ENCODE data around the gene CNIH3. TPM values are rescaled to one million over a fixed set of nuclear protein-coding genes. Genes with fewer than 3 reads are reported as not detected.
"Not testable (repeated sequence)": the region's sequence is repeated elsewhere in the genome, so short reads cannot be mapped to it uniquely, and the experiment has no call there.

The CNIH3 gene
- 3.2 TPM for total RNA-seq

GRCh38 chr1:224615861-224616755 is at the start of gene CNIH3:
Gene CNIH3, plus strand, starts transcription at chr1:224616317. Its CDS starts 858 bp downstream, at chr1:224617175.
- DNase-seq: no peak

GRCh38 chr1:224566492-224566891 is 49.6 kb upstream of the CNIH3 start:
- DNase-seq: not testable (repeated sequence)

DNA sequence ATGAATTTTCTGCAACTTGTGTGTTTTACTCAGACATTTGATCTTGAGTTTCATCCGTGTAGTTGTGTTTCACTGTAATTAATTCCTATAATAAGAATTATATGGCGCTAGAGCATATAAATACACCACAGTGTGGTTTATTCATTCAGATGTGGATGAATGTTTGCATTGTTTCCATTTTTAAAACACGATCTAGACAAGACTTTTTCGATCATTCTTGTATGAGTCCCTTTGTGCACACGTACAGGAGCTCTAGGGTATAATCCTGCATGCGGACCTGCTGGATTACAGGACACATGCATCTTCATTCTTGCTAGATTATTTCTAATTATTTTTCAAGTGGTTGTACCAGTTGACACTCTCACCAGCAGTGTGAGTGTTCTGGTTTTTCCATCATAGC is 46.8 kb upstream of the CNIH3 start:
- DNase-seq: no peak

DNA sequence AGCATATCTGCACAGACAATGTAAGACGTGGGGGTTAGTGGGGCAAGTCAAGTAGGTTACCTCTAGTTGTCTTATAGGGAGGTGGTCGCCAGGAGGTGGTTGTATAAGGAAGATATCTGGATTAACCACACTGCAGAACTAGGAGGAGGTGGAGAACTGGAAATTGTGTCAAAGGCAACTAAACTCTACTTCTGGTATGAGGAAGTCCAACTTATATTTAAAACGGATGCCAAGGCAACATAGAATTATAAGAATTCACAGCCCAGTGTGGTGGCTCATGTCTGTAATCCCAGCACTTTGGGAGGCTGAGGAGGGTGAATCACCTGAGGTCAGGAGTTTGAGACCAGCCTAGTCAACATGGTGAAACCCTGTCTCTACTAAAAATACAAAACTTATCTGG is 44.1 kb upstream of the CNIH3 start:
- DNase-seq: not testable (repeated sequence)

DNA sequence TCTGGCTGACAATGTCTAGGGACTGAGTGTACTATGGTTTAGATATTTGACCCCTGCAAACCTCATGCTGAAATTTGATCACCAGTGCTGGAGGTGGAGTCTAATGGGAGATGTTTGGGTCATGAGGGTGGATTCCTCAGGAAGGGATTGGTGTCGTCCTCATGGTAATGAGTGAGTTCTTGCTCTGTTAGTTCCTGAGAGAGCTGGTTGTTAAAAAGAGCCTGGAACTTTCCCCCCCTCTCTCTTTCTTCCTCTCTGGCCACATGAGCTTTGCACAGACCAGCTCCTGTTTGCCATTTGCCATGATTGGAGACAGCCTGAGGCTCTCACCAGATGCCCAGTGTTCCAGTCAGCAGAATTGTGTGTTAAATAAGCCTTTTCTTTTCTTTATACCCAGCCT is 36.6 kb upstream of the CNIH3 start:
- DNase-seq: no peak

DNA sequence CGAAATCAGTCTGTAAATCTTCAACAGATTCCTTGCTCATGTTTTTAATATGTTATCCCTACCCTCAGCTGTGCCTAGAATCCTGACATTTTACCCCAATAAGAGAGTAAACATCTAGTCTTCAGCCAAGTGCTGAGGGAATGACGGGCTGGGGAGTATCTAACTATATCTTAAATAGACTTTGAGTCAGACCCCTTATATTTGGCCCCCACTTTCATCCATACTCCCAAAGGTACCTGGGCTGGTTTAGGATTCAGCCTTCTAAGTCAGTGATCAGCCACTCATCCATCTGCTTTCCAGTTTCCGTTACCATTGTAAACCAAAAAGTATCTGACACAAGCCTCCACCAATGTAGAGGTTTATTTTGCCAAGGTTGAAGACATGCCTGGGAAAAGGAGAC is 36.1 kb upstream of the CNIH3 start:
- no peak for DNase-seq

DNA sequence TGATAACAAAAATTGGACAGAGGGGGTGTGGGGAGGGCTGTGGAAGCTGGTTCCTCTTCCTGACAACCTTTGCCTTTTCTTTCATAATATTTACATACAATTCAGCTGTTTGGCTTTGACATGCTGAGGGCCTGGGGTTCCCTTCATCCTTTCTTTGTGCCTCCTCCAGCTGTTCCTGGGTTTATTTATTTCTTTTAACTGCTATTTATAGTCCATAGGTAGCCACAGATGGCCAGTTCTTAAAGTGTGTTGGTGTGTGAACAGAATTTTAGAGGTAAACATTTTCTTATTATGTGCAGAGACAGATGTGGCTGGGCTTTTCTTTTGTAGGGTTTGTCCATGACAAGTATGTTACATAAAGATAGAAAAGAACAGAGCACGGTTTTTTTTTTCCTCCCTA is 34.1 kb upstream of the CNIH3 start:
- DNase-seq: no peak

- no peak for DNase-seq
Measured at GRCh38 chr1:224583774-224584173, 32.3 kb upstream of the CNIH3 start.

DNA sequence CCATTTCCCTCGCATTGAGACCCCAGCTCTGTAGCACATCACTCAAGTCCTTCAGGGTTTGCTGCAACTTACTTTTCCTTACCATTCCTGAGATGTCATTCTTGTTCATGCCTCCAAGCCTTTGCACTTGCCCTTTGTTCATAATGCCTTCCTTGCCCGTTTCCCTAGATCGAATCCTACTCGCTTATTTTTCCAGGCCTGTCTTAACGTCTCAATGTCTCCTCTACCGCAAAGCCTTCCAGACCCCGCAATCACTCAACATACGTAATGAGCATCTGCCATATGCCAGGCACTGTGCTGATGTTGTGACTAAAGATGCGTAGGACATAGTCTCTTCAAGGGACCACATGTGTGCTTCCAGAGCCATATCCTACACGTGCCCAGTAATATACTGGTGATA is 31.1 kb upstream of the CNIH3 start:
- DNase-seq: no peak

DNA sequence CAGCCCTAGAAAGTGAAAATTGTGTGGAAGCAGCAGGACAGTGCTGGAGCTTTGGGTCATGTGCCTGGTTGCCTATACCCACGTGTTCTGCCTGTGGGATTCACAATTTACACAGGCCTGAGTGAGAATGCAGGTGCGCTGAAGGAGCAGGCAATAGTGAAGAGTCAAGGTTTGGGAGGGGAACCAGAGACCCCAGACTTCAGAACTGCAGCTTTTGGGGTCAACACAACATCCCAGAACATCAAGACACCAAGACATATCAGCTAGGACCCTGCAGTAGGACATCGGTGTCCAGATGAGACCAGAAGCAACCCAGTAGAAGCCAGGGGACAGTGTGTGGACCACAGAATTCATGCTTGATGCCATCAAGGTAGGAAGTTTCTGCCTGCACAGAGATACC is 29.1 kb upstream of the CNIH3 start:
- no peak for DNase-seq

- DNase-seq: no peak
Measured at GRCh38 chr1:224588515-224588914, 27.6 kb upstream of the CNIH3 start.

GRCh38 chr1:224589006-224589405 is 27.1 kb upstream of the CNIH3 start:
- DNase-seq: no peak

DNA sequence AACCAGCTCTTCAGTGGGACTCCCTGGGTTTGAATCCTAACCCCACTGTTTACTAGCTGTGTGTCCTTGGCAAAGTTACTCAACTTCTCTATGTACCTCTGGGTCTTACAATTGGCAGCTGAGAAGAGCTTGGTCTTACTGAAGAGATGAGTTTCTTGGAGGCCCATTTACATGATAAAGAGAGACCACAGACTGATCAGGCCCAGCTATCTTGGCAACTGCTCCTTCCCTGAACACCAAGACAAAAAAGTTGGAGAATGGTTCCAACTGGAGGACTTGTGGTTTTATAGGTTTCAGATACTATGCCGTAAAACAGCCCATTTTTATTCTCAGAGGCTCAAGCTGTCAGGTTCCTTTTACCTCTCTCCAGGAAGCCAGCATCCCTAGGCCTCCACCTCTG is 24.8 kb upstream of the CNIH3 start:
- no peak for DNase-seq

- no peak for DNase-seq
Measured at GRCh38 chr1:224592636-224593582, 23.2 kb upstream of the CNIH3 start.

DNA sequence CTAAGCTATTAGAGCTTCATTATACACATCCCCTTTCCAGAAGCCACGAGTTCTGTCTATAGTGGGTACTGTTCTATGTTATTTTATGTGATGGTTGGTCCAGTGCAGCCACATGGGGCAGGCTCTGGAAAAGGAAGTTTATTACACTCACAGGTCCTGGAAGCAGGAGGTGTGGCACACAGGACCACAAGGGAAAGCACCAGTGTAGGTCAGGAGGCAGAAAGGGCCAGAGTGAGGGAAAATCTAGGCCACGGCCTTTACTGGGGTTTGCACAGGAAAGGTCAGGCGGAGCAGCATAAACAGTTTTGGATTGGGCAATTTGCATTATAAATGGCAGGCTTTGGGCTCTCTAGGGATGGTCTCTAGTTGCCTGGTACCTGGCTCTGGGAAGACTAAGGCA is 21.8 kb upstream of the CNIH3 start:
- DNase-seq: no peak

GRCh38 chr1:224594851-224595250 is 21.3 kb upstream of the CNIH3 start:
- DNase-seq: no peak

- no peak for DNase-seq
Measured at GRCh38 chr1:224605482-224606181, 10.5 kb upstream of the CNIH3 start.

GRCh38 chr1:224607188-224608148 is 8.6 kb upstream of the CNIH3 start:
- DNase-seq: no peak

DNA sequence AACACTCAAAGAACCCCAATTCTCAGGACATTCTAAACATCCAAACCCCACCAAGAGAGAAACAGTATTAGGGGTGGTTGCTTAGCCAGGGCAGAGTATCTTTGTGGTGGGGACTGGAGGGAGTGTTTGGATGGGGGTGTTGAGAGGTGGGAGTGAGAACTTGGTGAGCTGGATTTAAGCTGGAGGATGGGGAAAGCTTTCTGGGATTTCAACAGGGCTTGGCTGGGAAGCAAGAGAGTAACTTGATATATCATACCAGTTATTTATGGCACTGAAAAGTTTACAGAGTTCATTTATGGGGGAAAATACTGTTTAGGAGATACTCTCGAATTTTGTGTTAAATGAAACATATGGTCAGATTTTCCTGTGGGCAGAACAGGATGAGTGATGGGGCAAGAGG is 6.8 kb upstream of the CNIH3 start:
- no peak for DNase-seq

GRCh38 chr1:224612246-224612645 is 3.9 kb upstream of the CNIH3 start:
- no peak for DNase-seq

DNA sequence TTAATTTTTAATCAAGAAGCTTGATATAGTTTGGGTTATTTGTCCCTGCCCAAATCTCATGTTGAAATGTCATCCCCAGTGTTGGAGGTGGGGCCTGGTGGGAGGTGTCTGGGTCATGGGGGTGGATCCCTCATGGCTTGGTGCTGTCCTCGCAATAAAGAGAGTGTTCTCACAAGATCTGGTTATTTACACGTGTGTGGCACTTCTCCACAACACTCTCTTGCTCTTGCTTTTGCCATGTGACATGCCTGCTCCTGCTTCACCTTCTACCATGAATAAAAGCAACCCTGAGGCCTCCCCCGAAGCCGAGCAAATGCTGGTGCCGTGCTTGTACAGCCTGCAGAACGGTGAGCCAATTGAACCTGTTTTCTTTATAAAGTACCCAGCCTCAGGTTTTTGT is 2.6 kb upstream of the CNIH3 start:
- DNase-seq: no peak
